Stimulated activated CD4-positive, alpha-beta T cell treated with anti-CD3 and anti-CD28 coated beads, Interleukin-15, amount 100 ng/mL, for 24 hours (primary cell): ENCODE data around the gene LOXL4.
"Not testable (repeated sequence)": the region's sequence is repeated elsewhere in the genome, so short reads cannot be mapped to it uniquely, and the experiment has no call there.

ENCODE experiments used
- DNase-seq: peaks from one replicate; pipeline ENCODE4 v3.0.0-alpha.2; 2020

The LOXL4 gene

GRCh38 chr10:98240524-98240923, 27.5 kb downstream of the LOXL4 start:
- DNase-seq = no peak

- no peak for DNase-seq
Observed at GRCh38 chr10:98238391-98238790, 29.6 kb downstream of the LOXL4 start.

GRCh38 chr10:98236862-98237261, 31.1 kb downstream of the LOXL4 start:
- no peak for DNase-seq

GRCh38 chr10:98235846-98236245, 32.1 kb downstream of the LOXL4 start:
- DNase-seq = no peak

- no peak for DNase-seq
Observed at GRCh38 chr10:98231417-98231816, 36.6 kb downstream of the LOXL4 start.

- DNase-seq = not testable (repeated sequence)
Observed at GRCh38 chr10:98228266-98228665, 39.7 kb downstream of the LOXL4 start.

GRCh38 chr10:98227713-98228112, 40.3 kb downstream of the LOXL4 start:
- DNase-seq = not testable (repeated sequence)

GRCh38 chr10:98226508-98227144, 41.4 kb downstream of the LOXL4 start:
- no peak for DNase-seq

GRCh38 chr10:98224996-98225395, 43.0 kb downstream of the LOXL4 start:
- no peak for DNase-seq

- DNase-seq = no peak
Observed at GRCh38 chr10:98224509-98224908, 43.5 kb downstream of the LOXL4 start.

- no peak for DNase-seq
Observed at GRCh38 chr10:98223874-98224273, 44.1 kb downstream of the LOXL4 start.

GRCh38 chr10:98217801-98218200, 50.2 kb downstream of the LOXL4 start:
- no peak for DNase-seq

- no peak for DNase-seq
Observed at GRCh38 chr10:98215373-98215772, 52.6 kb downstream of the LOXL4 start.

GRCh38 chr10:98213740-98214139, 54.3 kb downstream of the LOXL4 start:
- no peak for DNase-seq

- DNase-seq = no peak
Observed at GRCh38 chr10:98212196-98212595, 55.8 kb downstream of the LOXL4 start.

- no peak for DNase-seq
Observed at GRCh38 chr10:98209441-98209840, 58.6 kb downstream of the LOXL4 start.

GRCh38 chr10:98208925-98209324, 59.1 kb downstream of the LOXL4 start:
- no peak for DNase-seq

GRCh38 chr10:98205351-98205750, 62.6 kb downstream of the LOXL4 start:
- no peak for DNase-seq

- no peak for DNase-seq
Observed at GRCh38 chr10:98202378-98202777, 65.6 kb downstream of the LOXL4 start.

- DNase-seq = no peak
Observed at GRCh38 chr10:98201760-98202159, 66.2 kb downstream of the LOXL4 start.
